C1 segment of cervical spinal cord (tissue), 14 donors: ENCODE measurements around the gene XRCC4.
"Not testable (repeated sequence)": the region's sequence is repeated elsewhere in the genome, so short reads cannot be mapped to it uniquely, and the experiment has no call there.

Source experiments
- DNase-seq, 14 donors: peaks; one replicate each; lab custom pipeline; 2025; lab: John Stamatoyannopoulos, UW

XRCC4 gene

DNA sequence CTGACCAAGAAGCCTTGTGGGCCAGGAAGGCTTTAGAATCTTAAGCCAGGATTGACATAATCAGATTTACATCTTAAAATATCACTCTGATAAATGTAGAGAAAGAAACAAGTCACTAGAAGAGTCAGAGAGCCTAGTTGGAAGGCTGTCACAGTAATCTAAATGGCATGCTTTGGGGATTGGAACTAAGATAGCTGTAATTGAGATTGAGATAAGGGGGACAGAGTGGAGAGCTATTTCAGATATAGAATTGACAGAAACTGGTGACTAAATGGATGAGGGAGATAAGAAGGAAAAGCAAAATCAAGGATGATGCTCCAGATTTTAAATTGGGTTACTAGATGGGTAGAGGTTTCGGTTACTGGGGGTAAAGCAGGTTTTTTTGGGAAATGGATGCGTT lies 100.5 kb downstream of the XRCC4 start:
- DNase-seq, result no peak

DNA sequence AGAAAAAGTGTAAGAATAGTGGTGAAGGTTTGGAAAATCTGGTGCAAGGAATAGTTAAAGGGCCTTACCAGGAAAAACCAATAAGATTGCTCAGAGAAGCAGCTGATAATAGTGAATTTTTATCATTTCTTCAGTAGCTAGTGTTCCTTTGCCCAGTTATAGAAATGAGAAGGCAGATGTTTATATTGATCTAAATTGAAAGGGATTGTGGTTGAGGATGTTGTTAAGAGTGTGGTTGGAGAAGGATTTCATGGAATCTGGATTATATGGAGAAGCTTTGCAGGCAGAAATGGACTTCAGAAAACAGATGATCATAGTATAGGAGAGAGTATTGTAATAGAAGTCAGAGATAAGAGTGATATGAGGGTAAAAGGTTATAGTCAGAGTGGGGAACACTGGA lies 102.6 kb downstream of the XRCC4 start:
- DNase-seq, result no peak

DNA sequence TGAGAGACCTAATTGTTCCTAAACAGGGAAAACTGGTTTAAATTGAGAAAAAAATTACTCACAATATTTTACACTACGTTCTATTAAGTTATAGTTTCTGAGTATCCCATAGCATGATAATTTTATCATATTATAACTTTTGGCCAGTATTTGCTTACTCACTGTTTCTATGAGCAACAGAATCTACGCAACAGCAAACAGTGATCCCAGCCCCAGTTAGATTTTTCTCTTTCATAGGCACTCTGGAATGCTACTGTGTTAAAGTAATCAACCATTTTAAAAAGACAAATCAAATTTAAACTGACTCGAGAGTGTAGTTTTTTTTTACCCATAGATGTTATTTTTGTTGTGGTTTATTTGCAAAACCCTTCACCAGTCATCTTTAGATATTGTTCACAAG lies 107.2 kb downstream of the XRCC4 start:
- DNase-seq, result no peak

DNA sequence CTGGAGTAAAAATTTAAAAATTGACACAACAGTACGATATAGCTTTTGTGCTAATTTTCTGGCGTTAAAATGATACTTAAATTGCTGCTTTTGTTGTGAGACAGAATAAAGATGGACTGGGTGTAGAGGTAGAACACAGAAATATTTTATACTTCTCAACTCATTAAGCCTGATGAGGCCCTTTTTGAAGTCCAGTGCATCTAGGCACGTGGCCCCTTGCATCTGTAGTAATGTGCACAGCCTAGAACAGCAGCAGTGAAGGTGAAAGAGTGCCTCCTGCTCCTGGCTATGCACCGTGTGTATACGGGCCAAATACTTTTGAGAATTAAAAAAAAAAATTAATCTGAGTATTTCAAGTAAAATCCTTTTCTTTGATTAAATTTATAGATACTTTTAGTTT lies 115.6 kb downstream of the XRCC4 start:
- no peak for DNase-seq

DNA sequence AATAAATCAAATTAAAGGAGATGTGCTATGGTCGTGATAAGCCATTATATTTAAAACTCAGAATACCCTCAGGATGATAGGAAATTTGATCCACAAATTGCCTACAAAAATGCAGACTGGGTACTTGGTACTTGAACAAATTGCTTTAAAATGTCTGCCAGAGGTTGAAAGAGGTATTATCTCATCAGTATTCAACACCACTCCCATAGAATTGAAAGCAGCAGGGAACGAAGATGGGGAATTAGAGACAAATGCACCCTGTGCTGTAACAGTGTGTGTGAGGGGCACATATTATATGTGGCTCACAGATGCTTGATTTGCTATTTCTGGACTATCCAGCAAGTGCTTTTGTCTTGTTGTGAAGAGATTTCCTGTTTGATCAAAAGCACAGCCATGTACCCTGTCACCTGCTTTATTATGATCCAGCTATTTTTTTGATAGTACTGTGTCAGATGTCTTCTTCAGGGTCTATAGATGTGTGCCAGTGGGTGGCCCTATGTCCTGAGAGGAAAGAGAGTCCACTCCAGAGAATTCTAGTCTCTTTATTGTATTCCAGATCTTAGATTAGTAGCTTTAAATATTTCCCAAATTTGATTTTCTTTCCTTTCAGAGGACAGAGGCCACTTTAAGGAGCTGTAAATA lies 120.1 kb downstream of the XRCC4 start:
- no peak for DNase-seq

DNA sequence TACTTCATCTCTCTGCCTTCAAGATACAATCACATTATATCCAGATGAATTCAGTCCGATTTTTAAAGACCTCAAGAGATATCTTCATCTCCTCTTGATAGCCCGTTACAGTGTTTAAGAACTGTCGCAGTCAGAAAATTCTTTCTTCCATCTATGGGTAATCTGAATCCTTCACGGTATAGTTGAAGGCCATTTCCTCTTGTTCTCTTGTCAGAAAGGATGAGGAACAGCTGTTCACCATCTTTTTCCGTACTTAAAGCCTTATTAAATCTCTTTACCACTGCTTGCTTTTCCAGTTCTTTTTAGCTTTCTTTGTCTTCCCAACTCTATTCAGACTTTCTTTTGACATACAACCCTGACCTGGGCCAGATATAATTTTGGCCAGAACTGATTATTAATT lies 121.8 kb downstream of the XRCC4 start:
- no peak for DNase-seq

DNA sequence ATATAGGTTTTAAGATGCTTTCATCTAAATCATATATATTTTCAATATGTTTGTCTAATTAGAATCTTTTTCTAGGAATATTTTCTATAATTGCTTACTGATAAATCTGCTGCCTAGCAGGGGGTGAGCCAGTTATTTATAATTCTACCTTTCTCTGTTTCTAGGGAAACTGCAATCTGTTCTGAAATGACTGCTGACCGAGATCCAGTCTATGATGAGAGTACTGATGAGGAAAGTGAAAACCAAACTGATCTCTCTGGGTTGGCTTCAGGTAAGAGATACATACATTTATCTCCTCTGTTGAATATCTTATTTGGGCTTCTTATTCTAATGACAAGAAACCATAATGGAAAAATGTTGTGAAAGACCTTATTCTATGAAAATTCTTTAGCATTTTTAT lies 127.3 kb downstream of the XRCC4 start:
- DNase-seq, result no peak

DNA sequence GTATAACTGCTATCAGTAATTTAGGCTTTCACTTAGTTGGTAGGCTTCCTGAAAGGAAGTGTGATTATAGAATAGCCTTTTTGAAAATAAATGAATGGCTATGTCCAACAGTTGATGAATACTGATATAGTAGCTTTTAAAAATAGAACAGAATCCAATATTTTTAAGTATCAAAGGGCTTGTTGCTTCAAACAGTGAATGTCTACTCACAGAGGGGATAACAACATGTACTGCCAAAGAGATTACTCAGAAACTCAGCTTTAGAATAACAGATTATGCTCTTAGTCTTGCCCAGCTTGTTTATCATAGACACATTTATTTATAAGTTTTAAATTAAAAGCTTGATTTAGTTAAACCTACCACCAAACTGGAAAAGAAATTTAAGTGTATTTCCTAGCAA lies 132.6 kb downstream of the XRCC4 start:
- DNase-seq, result no peak

DNA sequence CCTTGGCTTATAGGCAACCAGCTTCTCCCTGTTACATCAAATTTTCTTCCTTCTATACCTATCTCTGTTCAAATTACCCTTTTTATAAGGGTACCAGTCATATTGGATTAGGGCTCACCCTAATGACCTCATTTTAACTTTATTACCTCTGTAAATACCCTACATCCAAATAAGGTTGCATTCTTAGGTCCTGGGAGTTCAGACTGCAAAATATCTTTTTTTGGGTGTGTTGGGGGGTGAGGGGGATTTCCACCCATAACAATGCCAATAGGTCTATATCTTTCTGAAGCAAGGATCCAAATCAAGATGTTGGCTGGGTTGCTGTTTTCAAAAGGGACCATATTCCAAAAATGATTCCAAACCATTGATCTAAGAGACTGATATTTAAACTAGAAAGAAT lies 141.7 kb downstream of the XRCC4 start:
- no peak for DNase-seq

DNA sequence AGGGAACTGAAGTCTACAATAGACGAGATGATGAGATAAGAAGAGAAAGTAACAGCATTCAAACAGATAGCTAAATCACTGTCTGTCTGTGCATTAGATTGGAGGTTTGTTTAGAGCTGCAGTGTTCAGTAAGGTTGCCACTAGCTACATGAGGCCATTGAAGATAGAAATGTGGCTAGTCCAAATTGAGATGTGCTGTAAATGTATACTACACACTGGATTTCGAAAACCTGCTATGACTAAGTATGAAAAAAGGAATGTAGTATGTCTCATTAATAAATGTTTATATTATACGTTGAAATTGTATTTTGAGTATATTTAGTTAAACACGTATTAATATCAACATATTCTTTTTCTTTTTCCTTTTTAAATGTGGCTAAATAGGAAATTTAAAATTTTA lies 142.1 kb downstream of the XRCC4 start:
- DNase-seq, result no peak

DNA sequence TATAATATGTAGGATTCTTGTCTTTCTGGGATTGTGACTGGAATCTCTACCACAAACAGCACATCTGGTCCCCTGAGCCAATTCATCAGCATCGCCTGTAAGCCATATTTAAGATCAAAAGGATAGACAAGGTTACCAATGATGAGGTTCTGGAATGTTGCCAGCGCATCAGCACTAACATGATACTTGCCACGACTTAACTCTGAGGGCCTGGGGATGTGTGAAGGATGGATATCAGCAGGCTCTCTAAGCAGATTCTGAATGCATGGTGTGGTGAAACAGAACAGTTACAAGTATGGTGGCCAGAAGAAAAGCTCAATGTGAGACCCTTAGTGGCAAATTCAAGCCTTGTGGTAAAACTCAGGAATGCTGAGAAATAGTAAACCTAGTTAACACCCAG lies 143.0 kb downstream of the XRCC4 start:
- DNase-seq, result no peak

DNA sequence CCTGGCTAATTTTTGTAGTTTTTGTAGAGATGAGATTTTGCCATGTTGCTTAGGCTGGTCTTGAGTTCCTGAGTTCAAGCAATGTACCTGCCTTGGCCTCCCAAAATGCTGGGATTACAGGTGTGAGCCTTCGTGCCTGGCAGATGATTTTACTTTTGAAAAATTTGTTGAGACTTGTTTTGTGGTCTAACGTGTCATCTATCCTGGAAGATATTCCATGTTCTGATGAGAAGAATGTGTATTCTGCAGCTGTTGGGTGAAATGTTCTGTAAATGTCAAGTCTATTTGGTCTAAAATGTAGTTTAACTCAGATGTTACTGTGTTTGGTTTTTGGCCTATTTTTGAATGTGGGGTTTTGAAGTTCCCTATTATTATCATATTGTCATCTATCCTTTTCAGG lies 145.6 kb downstream of the XRCC4 start:
- DNase-seq, result no peak

DNA sequence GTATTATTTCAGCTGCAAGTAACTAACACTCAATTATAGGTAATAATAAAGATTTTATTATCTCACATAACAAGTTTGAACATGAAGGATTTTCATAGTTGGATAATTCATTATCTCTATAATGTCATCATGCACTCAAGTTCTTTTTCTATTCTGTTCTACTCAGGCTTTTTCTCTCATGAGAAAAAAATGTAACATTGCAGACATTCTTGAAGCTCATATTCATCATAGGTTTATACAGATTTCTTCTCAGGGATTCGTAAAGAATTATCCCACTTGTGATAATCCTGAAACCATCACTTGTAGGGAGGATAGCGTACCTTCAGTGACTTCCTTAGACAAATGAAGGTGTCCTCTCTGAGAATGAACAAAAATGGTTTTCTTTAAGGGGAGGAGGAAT lies 150.3 kb downstream of the XRCC4 start:
- no peak for DNase-seq

DNA sequence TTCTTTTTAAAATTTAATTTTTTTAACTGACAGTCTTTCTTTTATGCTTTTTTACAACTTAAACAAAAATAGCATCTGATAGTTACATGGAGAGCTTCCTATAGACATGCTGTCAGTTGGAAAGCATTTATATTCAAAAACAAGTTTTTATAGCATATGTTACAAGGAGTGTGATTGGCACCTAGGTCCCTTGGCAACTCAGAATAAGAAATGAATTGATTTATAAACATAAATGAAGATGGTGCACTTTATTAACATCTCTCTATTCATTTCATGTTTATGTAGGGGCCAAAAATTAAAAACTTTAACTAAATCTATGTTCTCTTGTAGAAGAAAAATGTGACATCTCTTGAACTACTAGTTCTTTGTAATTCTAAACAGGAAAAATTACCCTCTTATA lies 153.2 kb downstream of the XRCC4 start:
- no peak for DNase-seq

DNA sequence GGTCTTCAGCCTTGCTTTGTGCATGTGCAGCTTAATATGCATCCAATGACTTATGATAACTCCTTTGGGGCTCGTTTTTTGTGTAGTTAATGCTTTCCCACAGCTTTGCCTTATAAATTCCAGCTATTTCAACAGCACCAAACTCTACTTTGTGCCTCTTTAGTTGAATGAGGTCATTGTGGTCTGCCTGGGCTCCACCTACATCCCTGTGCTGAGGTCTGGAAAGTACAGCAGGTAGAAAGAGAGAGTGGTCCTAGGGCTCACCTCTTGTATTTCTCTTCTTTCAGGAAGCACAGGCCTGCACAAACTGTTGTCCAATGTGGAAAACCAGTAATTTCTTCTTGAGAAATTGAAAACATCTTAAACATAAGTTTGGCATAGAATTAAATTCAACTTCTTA lies 167.2 kb downstream of the XRCC4 start:
- DNase-seq, result no peak

DNA sequence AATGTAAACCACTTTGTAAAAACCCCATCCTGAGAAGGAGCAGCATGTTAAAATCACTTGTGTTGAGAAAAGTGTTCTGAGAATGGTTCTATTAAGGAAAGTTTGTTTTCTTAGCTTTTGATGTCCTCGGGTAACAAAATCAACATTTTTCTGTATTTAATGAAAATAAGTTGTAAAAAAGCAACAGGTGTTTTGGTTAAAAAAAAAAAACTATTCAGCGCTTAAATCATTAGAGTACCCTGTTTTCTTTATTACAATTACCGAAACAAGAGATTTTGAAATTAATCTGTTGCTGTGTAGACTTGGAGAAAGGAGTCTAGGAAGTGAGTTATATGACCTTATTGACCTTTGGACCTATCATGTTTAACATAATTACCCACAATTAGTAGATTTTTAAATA lies 167.7 kb downstream of the XRCC4 start:
- no peak for DNase-seq

DNA sequence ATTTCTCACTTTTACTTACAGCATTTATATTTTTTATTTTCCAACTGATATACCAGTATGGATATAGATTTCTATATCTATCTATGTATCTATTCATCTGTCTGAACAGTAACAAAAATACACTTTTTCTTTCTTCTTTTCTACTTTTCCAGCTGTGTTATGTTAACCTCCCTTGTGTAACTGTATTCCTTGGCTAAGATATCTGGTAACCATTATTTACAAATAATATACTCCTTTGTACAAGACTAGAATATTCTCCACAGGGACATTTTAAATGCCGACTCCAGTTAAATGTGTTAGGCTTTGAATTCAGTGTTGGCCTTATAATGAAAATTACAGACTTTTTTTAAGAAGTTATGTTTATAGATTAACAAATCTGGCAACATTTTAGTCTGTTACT lies 168.7 kb downstream of the XRCC4 start:
- no peak for DNase-seq

DNA sequence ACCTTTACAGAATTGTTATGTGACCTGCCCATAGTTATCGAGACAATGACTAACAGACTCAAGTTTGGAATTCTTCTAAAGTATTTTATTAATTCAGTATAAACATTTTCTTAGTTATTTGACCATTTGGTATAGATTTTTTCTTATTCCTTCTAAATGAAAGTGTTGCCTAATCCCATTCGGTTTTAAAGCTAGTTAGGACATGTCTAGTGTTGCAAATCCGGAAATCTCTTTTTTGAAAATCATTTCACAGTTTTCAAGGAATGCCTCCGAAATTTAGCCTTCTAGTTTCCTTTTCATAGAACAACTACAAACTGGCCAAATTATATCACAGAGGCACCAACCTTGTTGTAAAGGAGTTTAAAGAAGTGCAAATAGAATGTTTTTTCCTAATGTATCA lies 171.8 kb downstream of the XRCC4 start:
- no peak for DNase-seq

DNA sequence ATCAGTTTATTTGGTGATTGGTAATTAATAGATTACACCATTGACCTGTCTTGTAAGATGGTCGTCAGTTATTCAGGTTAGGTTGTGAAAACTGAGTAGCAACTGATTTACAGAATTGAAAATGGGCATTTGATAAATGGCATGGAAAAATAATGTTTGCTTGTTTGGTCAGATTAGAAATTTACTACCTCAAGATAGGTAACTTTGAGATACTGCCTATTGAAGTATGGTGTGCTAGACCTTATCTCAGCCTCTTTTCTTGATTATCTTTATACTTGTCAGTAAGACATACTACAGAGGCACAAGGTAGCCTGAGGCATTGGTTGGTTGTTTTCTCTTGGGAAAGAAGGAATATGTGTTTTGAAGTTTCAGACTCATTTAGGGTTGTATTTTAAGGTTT lies 174.5 kb downstream of the XRCC4 start:
- DNase-seq, result no peak

DNA sequence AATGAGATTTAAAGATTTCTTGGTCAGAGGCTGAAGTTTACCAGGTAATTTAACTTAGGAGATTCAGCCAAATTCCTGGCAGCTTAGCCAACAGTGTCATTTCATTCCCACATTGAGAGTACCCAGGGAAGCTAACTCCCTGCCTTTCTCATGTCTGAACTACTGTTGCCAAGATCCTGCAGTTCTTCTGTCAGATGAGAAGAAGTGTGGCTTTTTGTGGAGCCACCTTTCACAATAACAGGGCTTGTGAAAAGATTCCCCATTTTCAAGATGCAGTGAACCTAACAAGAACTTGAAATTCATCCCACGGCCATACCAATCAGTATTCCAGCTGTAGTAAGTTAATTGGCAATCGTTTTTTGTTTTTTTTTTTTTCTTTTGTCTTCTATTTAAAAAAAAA lies 176.4 kb downstream of the XRCC4 start:
- DNase-seq, result peak in 2 of 14 donors; percentile 3 to 12

DNA sequence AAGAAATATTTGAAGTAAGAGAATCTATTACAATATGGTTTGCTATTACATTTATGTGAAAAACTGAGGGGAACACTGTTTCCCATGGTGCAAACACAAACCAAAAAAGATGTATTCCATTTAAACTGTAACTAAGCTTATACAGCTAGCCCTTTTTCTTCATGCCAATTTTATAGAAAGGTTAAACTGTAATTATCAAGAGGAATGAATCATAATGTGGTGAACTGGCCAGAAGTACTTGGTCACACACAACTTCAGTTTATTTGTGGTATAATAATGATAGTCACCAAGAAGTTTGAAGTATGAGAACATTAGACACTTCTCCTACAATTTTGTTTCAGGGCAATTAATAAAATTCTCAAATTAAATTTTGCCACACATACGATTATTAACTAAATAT lies 177.9 kb downstream of the XRCC4 start:
- DNase-seq, result no peak

DNA sequence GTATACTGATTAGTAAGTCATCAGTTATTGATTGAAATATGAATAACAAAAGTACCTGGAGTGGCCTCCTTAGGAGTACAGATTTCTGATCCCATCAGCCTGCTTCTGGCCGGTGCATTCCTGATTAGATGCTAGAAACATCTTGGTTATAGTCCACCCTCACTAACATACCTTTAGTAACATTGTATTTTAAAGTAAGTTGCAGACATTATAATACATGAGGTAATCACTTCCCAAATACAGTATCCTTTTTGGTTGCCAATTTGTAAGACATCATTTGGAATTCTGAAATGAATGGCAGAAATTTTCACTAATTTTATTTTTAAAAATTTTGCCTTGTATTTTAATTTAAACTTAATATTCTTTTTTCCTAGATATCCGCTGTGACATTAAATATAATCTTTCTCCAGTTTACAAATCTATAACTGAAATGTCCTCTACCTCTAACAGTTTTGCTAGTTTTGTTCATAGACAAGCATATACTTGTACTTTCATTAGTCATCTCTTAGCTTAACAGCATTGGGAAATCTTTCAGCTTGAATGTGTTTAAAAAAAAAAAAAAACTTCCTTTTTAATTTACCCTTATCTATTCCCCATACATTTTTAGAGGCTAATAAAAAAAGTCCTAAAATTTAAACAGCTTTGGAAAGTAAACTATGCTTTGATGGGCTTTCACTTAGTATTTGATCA lies 178.9 kb downstream of the XRCC4 start:
- no peak for DNase-seq

DNA sequence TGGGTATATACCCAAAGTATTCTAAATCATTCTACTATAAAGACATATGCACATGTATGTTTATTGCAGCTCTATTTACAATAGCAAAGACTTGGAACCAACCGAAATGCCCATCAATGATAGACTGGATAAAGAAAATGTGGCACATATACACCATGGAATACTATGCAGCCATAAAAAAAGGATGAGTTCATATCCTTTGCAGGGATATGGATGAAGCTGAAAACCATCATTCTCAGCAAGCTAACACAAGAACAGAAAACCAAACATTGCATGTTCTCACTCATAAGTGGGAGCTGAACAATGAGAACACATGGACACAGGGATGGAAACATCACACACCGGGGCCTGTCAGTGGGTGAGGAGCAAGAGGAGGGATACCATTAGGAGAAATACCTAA lies 180.3 kb downstream of the XRCC4 start:
- DNase-seq, result not testable (repeated sequence)

DNA sequence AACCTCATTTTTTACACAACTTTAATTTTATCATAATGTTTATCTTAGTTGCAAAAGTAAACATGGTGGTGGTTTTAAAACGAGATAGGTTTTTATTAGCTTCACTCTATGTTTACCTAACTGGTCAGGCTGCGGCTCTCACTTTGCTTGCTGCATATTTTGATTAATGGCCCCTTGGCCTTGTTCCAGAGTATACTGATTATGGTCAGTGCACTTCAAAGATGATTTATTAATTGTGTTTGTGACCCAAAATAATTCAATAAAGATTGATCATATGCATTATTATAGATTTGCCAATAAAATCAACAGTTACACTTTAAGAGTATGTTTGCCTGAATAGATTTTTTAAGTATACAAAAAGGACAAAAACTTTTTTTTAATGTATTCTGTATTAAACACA lies 188.0 kb downstream of the XRCC4 start:
- DNase-seq, result no peak
